HEK293 (cell line): Measurements from ENCODE around the gene HHAT.

ENCODE experiments used
- CTCF ChIA-PET: fragments of 350-600 bp; formaldehyde crosslinking; extraction: SDS; loops from one replicate; lab custom pipeline; 2021; ENCODE audit warnings: antibody characterized with exemption; lab: Yijun Ruan, JAX
- POLR2A ChIA-PET: fragments of 300-600 bp; formaldehyde crosslinking; extraction: SDS; loops from one replicate; lab custom pipeline; 2020; ENCODE audit warnings: antibody characterized with exemption, inconsistent platforms; lab: Yijun Ruan, JAX
- H3K27ac ChIP-seq: fragments of 200-500 bp; sonication (Bioruptor generic); 2 replicates; pipeline ENCODE4 v1.5.1; 2014; ENCODE audit warnings: low read depth, low read length, control low read depth, inconsistent platforms; ENCODE audit errors: extremely low read depth
- H3K36me3 ChIP-seq, 2 experiments: fragments of 200-500 bp in 1 of 2; sonication (Bioruptor generic) in 1 of 2; 1 replicate in 1 of 2; 2 replicates in 1 of 2; pipeline ENCODE4 v1.5.1; 2014 to 2017; ENCODE audit warnings: inconsistent platforms in 2 of 2, low read length in 2 of 2; ENCODE audit not compliant: control insufficient read depth in 2 of 2, insufficient read depth in 1 of 2
- H3K4me1 ChIP-seq: fragments of 200-500 bp; sonication (Bioruptor generic); 2 replicates; pipeline ENCODE4 v1.5.1; 2014; ENCODE audit warnings: mild to moderate bottlenecking, low read length, inconsistent platforms; ENCODE audit not compliant: control insufficient read depth, insufficient read depth
- H3K4me3 ChIP-seq: 2 replicates; pipeline ENCODE4 v1.5.1; 2011; ENCODE audit warnings: low read depth, mild to moderate bottlenecking, control low read depth, low read length, moderate library complexity
- H3K9me3 ChIP-seq: fragments of 200-500 bp; sonication (Bioruptor generic); 2 replicates; pipeline ENCODE4 v1.5.1; 2014; ENCODE audit warnings: low read depth, low read length, inconsistent platforms; ENCODE audit not compliant: control insufficient read depth, insufficient read depth
- GLI2 ChIP-seq: fragments of 450-650 bp; formaldehyde crosslinking; IDR thresholded peaks from 2 replicates; pipeline ENCODE4; 2017; ENCODE audit warnings: missing biosample characterization, missing genetic modification characterization, low read depth, borderline replicate concordance
- GLIS2 ChIP-seq: fragments of 450-650 bp; formaldehyde crosslinking; IDR thresholded peaks from 2 replicates; pipeline ENCODE4 v1.5.1; 2016; ENCODE audit warnings: missing biosample characterization, missing genetic modification characterization
- MYNN ChIP-seq: fragments of 450-650 bp; formaldehyde crosslinking; IDR thresholded peaks from 2 replicates; pipeline ENCODE4 v1.5.1; 2016; ENCODE audit warnings: missing biosample characterization, missing genetic modification characterization, borderline replicate concordance
- OSR2 ChIP-seq: fragments of 450-650 bp; formaldehyde crosslinking; IDR thresholded peaks from 2 replicates; pipeline ENCODE4 v1.5.1; 2016; ENCODE audit warnings: missing biosample characterization, missing genetic modification characterization
- ZBTB20 ChIP-seq: fragments of 450-650 bp; formaldehyde crosslinking; IDR thresholded peaks from 2 replicates; pipeline ENCODE4 v1.5.1; 2016; ENCODE audit warnings: missing biosample characterization, missing genetic modification characterization
- ZIC2 ChIP-seq: fragments of 450-650 bp; formaldehyde crosslinking; IDR thresholded peaks from 2 replicates; pipeline ENCODE4 v1.5.1; 2016; ENCODE audit warnings: missing biosample characterization, missing genetic modification characterization
- ZNF184 ChIP-seq: fragments of 450-650 bp; IDR thresholded peaks from 2 replicates; pipeline ENCODE4 v1.5.1; 2018; ENCODE audit warnings: missing biosample characterization, mild to moderate bottlenecking, missing genetic modification characterization
- ZNF214 ChIP-seq: fragments of 450-650 bp; formaldehyde crosslinking; IDR thresholded peaks from 2 replicates; pipeline ENCODE4 v1.5.1; 2017; ENCODE audit warnings: missing biosample characterization, mild to moderate bottlenecking, missing genetic modification characterization, borderline replicate concordance
- ZNF239 ChIP-seq: fragments of 450-650 bp; formaldehyde crosslinking; IDR thresholded peaks from 2 replicates; pipeline ENCODE4 v1.5.1; 2016; ENCODE audit warnings: missing biosample characterization, missing genetic modification characterization
- ZNF24 ChIP-seq: fragments of 450-650 bp; formaldehyde crosslinking; IDR thresholded peaks from 2 replicates; pipeline ENCODE4 v1.5.1; 2016; ENCODE audit warnings: missing biosample characterization, missing genetic modification characterization
- ZNF335 ChIP-seq: fragments of 450-650 bp; formaldehyde crosslinking; conservative IDR thresholded peaks from 2 replicates; pipeline ENCODE4 v1.5.1; 2016; ENCODE audit warnings: missing biosample characterization, missing genetic modification characterization
- ZNF354C ChIP-seq: fragments of 450-650 bp; formaldehyde crosslinking; IDR thresholded peaks from 2 replicates; pipeline ENCODE4 v1.5.1; 2016; ENCODE audit warnings: missing biosample characterization, missing genetic modification characterization, low read depth, borderline replicate concordance
- ZNF473 ChIP-seq: fragments of 450-650 bp; formaldehyde crosslinking; IDR thresholded peaks from 2 replicates; pipeline ENCODE4 v1.5.1; 2017; ENCODE audit warnings: missing biosample characterization, missing genetic modification characterization
- ZNF548 ChIP-seq: fragments of 450-650 bp; formaldehyde crosslinking; IDR thresholded peaks from 2 replicates; pipeline ENCODE4 v1.5.1; 2016; ENCODE audit warnings: missing biosample characterization, missing genetic modification characterization
- ZNF558 ChIP-seq: fragments of 450-650 bp; formaldehyde crosslinking; IDR thresholded peaks from 2 replicates; pipeline ENCODE4 v1.5.1; 2016; ENCODE audit warnings: missing biosample characterization, missing genetic modification characterization
- ZNF768 ChIP-seq: fragments of 450-650 bp; formaldehyde crosslinking; IDR thresholded peaks from 2 replicates; pipeline ENCODE4 v1.5.1; 2018; ENCODE audit warnings: missing biosample characterization, mild to moderate bottlenecking, missing genetic modification characterization
- ZNF791 ChIP-seq: fragments of 450-650 bp; formaldehyde crosslinking; IDR thresholded peaks from 2 replicates; pipeline ENCODE4 v1.5.1; 2016; ENCODE audit warnings: missing biosample characterization, missing genetic modification characterization
- ZNF843 ChIP-seq: fragments of 450-650 bp; formaldehyde crosslinking; IDR thresholded peaks from 2 replicates; pipeline ENCODE4 v1.5.1; 2016; ENCODE audit warnings: missing biosample characterization, missing genetic modification characterization
- TF ChIP-seq, protein P1 (sequence below): fragments of 450-650 bp; formaldehyde crosslinking; IDR thresholded peaks from 2 replicates; pipeline ENCODE4 v1.5.1; 2016; ENCODE audit warnings: missing biosample characterization, missing genetic modification characterization, low read depth
- TF ChIP-seq, protein P2 (sequence below): fragments of 450-650 bp; formaldehyde crosslinking; IDR thresholded peaks from 2 replicates; pipeline ENCODE4 v1.5.1; 2016; ENCODE audit warnings: missing biosample characterization, missing genetic modification characterization

Gene HHAT

DNA sequence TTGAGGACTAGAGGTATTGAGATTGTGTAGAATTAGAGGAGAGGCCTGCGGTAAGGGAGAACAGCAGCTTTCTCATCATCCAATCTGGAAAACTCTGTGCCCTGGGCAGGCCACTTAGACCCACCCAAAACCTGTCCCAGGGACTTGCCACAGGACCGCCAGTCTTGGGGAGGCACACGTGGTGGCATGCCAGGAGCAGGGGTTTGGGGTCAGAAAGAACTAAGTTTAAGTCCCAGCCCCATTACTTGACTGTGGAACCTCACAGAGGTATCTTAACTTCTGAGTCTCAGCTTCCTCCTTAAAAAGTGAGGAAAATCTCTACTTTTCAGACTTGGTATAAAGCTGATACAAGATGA is 356.6 kb downstream of the HHAT start (continued):
- no peak for TF ChIP-seq OSR2 (tag by site-specific recombination)

DNA sequence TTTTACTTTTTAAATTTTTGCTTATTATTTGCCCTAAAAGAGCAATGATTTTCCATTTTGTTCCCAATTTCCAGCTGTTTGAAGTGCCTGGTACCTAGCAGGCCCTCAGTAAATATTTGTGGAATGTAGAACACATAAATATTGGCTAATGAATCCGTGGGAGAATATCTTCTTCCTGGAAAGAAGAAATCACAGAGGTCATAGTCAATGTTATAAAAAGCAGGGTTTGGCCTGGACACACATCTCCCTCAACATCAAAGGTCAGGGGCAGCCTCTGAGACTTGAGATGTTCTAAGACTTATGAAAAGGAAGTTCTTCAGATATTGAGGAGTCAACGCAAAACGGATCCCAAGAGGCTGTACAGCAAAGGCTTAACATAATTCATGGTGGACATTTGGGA is 358.1 kb downstream of the HHAT start:
- ChIA-PET POLR2A (no interaction called here), CTCF (no interaction called here)
- Histone ChIP-seq H3K27ac (no peak overlapping the region), H3K4me3 (no peak overlapping the region), H3K9me3 (no peaks in the 10 kb centered on the region), H3K36me3 (no peaks in the 10 kb centered on the region), H3K4me1 (no peaks in the 10 kb centered on the region)
- TF ChIP-seq GLIS2 (tag by site-specific recombination): no peak
- no peak for TF ChIP-seq ZNF214
- no peak for TF ChIP-seq GLI2 (tag by site-specific recombination)
- TF ChIP-seq ZBTB20: no peak
- no peak for TF ChIP-seq ZNF184 (tag by site-specific recombination)
- TF ChIP-seq ZNF548 (tag by site-specific recombination): no peak

DNA sequence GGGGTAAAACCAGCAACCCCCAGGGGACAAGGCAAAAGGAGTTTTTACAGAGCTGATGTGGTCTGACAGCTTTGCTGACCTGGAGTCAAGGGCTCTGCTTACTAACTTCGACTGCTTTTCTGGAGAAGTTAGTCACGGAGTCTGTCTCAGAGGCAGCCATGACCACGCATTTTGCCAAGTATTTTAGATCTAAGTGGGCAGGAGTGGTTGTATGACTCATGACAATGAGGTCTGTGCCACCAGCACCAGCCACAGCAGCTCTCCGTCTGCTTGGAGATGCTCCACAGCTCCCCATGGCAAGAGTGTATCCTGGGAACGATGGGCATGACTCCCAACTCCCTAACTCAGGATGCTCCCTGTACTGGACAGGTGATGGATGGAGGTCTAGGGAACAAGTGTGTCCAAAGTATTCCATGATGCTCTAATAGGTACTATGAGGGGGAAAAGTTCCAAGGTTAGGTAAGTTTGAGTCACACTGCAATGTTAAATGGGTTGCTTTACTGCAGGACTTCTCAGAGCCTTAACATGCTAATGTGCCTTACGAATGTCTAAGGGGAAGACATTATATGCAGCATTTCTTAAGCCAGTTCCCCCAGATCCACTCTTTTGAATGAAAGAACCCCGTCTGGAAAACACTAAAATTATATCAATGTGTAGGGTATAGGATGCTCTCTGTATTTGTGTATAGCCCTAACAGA is 359.0 kb downstream of the HHAT start:
- Histone ChIP-seq H3K4me1 (no peaks in the 10 kb centered on the region), H3K9me3 (no peaks in the 10 kb centered on the region), H3K4me3 (no peak overlapping the region), H3K36me3 (no peaks in the 10 kb centered on the region), H3K27ac (no peak overlapping the region)
- POLR2A ChIA-PET: no interaction called here
- CTCF ChIA-PET: interaction anchor here (0.7 kb wide), 1 partner anchor 446 kb away, joined by 3 read pairs; the partner anchor contains the start of gene KCNH1
- TF ChIP-seq ZNF558 (tag by site-specific recombination) (no peak), ZNF239 (tag by site-specific recombination) (peak; percentile 91)

DNA sequence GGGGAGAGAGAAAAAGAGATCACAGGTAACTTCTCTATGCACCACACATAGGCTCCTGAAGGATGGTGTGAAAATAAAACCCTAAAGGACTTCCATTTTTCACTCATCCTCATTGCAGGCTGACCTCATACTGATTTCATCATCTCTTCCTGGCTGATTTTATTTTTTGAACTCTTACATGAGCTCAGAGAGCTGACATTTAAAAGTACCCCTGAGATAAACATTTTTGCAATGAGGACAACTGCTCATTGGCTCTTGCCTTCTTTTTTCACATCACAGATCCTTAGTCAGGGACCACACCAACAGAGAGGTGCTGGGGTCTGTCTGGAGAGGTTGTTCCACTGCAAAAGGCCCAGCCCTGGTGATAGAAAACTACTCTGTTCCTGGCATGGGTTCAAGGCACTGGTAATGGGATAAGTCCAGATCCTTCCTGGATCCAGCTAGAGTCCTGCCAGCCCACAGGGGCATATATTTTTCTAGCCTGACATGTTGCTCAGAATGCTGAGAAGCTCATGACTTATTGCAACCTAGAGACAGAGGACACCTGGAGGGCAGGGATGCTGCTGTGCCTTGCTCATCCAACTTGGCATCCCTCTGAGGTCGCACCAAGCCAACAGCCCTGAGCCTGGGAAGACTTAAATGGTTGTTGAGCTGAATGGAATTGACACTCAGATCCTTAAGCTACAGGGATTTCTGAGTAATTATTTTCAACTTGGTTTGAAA is 360.0 kb downstream of the HHAT start:
- no peak overlapping the region for H3K4me3 ChIP-seq
- ChIA-PET CTCF (interaction anchor here (0.6 to 0.8 kb wide), 3 partner anchors 32 to 257 kb away, joined by 3 to 4 read pairs (median 3); no protein-coding TSS in a partner anchor), POLR2A (no interaction called here)
- H3K4me1 ChIP-seq: no peaks in the 10 kb centered on the region
- no peaks in the 10 kb centered on the region for H3K9me3 ChIP-seq
- H3K27ac ChIP-seq: no peak overlapping the region
- H3K36me3 ChIP-seq: no peaks in the 10 kb centered on the region
- TF ChIP-seq ZNF843 (tag by site-specific recombination) (no peak), ZNF473 (tag by site-specific recombination) (no peak), ZNF791 (tag by site-specific recombination) (no peak), ZNF354C (tag by site-specific recombination) (no peak), ZIC2 (tag by site-specific recombination) (0 out of 2 replicates have a peak, but pooled peaks have one; percentile 13), MYNN (tag by site-specific recombination) (peak; percentile 65), ZNF768 (tag by site-specific recombination) (no peak), ZNF335 (tag by site-specific recombination) (0 out of 2 replicates have a peak, but pooled peaks have one; percentile 5), ZNF24 (tag by site-specific recombination) (no peak)
- TF ChIP-seq, protein P1, sequence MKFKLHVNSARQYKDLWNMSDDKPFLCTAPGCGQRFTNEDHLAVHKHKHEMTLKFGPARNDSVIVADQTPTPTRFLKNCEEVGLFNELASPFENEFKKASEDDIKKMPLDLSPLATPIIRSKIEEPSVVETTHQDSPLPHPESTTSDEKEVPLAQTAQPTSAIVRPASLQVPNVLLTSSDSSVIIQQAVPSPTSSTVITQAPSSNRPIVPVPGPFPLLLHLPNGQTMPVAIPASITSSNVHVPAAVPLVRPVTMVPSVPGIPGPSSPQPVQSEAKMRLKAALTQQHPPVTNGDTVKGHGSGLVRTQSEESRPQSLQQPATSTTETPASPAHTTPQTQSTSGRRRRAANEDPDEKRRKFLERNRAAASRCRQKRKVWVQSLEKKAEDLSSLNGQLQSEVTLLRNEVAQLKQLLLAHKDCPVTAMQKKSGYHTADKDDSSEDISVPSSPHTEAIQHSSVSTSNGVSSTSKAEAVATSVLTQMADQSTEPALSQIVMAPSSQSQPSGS (tag by site-specific recombination): no peak
- TF ChIP-seq, protein P2, sequence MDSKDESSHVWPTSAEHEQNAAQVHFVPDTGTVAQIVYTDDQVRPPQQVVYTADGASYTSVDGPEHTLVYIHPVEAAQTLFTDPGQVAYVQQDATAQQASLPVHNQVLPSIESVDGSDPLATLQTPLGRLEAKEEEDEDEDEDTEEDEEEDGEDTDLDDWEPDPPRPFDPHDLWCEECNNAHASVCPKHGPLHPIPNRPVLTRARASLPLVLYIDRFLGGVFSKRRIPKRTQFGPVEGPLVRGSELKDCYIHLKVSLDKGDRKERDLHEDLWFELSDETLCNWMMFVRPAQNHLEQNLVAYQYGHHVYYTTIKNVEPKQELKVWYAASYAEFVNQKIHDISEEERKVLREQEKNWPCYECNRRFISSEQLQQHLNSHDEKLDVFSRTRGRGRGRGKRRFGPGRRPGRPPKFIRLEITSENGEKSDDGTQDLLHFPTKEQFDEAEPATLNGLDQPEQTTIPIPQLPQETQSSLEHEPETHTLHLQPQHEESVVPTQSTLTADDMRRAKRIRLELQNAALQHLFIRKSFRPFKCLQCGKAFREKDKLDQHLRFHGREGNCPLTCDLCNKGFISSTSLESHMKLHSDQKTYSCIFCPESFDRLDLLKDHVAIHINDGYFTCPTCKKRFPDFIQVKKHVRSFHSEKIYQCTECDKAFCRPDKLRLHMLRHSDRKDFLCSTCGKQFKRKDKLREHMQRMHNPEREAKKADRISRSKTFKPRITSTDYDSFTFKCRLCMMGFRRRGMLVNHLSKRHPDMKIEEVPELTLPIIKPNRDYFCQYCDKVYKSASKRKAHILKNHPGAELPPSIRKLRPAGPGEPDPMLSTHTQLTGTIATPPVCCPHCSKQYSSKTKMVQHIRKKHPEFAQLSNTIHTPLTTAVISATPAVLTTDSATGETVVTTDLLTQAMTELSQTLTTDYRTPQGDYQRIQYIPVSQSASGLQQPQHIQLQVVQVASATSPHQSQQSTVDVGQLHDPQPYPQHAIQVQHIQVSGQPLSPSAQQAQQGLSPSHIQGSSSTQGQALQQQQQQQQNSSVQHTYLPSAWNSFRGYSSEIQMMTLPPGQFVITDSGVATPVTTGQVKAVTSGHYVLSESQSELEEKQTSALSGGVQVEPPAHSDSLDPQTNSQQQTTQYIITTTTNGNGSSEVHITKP (tag by site-specific recombination): peak; percentile 68
